HG02938 (cell line): ENCODE results near the gene NATD1.

Source experiments
- ATAC-seq: cut with Tn5 transposase; IDR thresholded peaks from one replicate; pipeline ENCODE4 v1.9.1; 2021; ENCODE audit warnings: mild to moderate bottlenecking, moderate library complexity; ENCODE audit not compliant: unreplicated experiment

Gene NATD1

DNA sequence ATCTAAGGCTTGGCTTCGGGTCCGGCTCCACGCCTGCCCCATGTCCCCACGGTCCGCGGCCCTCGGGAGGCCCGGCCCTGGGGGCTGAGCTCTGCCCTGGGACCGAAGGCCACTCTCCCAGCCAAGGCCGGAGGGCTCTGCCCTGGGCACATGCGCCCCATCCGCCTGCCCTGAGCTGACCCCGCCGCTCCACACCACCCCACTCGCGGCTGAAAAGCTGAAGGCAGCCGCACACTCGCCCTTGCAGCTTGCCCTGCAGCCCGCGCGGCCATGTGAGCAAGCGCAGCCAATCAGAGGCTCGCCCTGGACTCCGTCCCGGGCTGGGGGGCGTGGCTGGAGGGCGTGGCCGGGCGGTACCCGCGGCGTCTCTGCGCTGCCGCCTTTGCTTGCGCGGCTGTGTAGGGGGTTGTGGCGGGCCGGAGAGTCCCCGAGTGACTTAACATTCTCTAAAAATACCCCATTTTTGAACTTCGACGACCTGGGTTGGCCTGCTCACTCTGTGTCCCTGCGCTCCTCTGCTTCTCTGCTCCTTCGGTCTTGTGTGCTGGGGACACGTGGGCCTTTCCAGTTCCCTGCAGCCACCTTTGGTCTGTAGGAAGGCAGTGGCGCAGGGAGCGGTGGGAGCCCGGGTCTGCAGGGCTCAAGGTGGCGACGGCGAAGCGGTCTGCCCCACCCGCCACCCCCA lies 22.5 kb upstream of the NATD1 start:
- ATAC-seq: peak; percentile 85

DNA sequence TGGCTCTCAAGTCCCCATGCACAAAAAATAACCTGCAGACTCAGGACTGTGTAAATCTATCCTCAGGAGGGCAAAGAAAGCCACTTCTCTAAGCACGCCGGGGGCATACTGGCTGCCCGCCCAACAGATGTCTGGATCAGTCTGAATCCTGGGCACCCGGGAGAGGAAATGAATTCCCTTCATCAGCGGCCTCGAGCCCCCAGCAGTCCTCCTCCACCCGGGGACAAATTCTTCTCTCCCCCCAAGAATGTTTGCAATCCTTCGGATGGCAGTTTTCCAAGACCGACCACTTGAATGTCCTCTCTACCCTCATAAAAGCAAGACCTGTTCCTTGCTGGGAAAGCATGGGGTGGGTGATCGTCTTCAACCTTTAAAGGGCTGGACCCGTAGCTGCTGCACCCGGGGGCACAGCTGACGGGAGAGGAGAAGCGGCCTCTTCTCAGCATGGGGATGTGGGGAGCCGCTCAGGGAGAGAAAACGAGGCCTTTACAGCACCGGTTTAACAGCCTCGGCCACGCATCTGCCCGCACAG lies 21.9 kb upstream of the NATD1 start:
- ATAC-seq: peak; percentile 15

DNA sequence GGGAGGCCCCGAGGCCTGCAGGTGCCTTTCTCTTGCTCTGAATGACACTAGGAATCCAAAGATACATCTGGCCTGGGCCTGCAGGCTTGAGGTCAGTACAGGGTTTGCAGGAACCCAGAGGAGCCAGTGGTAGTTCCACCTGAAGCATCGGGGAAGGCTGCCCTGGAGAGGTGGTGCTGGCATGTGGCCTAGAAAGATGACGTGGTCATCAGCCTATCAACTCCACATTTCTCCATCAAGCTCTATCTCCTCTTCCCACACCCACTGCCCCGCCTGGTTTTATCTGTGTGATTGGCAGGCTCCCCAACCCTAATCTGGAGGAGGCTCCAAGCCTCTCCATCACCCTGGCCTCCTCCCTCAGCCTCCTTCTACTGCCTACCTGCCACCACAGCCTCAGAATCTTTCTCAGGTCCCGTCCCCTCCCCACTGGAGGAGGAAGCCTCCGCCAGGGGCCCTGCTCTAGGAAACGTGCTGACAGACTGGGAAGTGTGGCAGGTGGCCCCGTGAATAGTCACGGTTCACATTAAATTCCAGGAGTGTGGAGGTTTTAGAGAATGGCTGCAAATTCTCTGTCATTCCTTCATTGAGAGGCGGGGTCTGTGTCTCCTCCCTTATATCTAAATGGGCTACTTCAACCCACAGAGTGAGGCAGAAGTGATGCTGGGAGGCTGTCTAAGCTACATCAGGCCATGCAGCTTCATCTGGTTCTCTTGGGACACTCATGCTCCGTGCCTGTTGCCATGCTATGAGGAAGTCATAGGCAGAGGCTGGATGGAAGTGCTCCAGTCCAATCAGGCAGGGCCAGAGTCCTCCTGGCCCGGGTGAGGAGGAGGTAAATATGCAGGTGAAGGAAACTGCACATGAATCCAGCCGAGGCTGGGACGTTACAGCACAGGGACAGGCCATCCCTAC lies 19.9 kb upstream of the NATD1 start:
- no peak for ATAC-seq

DNA sequence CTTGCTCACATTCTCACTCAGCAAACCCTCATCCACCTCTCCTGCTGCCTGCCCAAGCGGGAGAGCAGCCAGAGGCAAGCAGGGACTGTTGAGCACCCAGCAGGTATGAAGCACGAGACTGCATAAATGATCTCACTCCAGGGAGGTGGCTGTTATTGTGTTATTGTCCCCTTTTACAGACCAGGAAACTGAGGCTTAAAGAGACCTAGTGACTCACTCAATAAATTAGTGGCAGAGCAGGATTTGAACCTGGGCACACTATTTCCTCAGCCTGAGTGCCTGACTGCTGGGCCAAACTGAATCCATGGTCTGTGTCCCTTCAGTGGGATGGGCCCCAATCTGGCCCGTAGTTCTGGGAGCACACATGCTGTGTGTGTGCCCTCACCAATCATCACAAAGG lies 19.0 kb upstream of the NATD1 start:
- ATAC-seq: no peak

DNA sequence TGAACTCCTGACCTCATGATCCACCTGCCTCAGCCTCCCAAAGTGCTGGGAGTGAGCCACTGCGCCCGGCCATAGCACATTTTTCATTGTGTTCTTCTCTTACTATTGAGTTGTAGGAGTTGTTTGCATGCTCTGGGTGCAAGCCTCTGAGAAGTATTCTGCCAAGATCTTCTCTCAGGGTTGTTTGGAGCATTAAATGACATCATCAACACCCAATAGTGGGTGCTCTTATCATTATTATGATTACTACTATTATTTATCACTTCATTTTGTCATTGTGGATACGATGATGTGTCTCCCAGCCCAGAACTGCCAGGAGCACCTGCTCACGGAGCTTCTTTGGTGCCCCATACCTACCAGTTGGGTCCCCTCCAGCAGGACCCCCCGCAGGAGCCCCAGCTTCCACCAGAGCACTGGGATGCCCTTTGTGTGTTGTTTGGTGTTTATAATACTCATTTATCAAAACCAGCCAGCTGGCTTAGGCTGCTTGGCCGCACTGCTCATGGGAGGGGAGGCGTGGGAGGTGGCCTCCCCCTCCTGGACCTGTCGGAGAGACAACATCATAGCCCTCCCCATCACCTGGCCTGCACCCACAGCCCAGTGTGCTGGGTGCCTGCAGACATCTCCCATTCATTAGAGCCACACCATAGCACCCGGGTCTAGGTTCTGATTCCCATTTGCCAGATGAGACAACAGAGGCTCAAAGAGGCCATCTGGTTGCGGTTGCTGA lies 18.4 kb upstream of the NATD1 start:
- ATAC-seq: no peak

DNA sequence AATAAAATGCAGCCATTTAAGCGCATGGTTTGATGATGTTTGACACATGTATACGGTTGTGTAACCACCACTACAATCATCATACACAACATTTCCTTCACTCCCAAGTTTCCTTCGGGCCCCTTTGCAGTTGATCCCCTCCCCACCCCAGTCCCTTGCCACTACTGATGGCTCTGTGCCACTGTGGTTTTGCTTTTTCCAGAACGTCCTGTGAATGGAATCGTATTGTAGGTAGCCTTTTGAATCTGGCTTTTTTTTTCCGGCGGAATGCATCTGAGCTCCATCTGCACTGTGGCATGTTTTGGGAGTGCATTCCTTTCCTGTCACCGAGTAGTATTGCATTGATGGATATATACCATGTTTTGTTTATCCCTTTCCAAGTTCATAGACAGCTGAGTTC lies 16.2 kb upstream of the NATD1 start:
- ATAC-seq: no peak

DNA sequence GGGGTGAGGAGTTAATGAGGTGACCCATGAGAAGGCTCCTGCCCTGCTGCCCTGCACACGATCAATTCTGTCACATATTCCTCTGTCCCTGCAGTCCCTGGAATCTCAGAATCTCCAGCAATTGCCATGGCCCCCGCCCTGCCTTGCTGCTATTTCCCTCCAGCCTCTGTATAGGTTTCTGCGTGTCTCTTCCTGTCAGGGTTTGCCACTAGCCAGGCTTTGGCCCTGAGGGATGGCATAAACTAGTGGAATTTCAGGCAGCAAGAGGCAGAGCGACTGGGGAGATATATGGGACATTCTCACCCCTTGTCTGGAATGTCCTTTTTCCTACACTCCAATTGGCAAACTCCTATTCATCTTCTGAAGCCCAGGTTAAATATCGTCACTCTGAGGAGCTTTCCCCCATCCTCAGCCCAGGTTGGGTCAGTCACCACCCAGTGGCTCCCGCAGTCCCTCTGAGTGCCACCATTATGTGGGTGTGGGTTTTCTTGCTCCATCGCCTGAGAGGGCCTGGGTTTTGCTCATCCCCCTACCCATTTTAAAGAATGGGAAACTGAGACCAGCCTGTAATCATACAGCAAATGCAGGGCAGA lies 15.5 kb upstream of the NATD1 start:
- no peak for ATAC-seq

DNA sequence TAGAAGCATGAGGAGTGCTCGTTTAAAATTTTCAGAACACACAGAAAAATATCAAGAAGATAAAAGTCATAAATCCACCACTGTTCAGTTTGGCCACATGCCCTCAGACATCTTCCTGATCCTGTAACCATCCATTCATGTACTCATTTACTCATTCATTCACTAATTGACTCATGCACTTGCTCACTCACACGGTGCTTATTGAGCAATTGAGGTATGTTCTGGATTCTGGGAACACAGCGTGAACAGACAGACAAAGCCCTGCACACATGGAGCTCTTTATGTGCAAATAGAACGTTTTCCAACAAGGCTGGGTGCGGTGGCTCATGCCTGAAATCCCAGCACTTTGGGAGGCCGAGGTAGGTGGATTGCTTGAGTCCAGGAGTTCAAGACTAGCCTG lies 10.2 kb upstream of the NATD1 start:
- ATAC-seq: no peak

DNA sequence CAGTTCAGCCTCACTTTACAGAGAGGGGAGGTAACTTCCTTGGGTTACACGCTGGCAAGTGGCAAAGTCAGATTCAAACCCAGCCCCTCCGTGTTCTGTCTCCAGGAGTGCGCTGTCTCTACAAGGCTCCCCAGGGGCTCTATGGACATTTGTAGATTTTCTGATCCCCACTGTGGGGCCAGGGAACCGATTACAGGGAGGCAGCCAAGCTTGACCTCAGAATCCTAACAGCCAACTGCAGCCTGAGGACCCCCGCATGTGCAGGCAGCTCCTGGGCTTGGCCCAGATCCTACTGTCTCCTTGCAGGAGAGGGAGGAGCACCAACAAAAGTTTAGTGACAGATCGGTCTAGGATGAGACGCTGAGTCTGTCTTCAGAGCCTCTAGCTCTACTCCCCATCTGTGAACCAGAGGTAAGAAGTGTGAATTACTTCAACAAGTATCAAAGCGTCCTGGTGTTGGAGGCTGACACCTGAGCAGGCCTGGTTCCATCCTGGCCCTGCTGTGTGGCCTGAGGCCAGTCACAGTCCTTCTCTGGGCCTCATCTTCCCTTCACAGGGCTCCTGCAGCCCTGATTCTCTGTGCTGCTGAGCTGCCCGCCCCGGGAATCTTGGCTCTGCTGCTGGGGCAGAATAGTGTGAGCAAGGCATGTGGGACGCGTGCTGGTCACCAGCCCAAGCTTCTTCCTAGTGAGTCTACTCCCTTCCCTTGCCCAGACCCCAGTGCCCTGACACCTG lies 9.2 kb upstream of the NATD1 start:
- ATAC-seq: no peak

DNA sequence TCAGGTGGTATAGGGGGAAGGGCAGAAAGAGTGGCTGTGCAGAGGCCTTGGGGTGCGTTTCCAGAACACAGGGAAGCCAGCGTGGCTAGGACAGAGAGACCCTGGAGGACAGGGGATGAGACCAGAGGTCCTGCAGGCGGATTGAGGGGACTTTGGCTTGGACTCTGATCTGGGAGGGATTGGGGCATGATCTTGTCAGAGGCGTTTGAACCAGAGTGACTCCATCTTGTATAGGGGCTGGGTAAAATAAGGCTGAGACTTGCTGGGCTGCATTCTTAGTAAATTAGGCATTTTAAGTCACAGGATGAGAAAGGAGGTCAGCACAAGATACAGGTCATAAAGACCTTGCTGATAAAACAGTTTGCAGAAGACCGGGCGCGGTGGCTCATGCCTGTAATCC lies 5.4 kb upstream of the NATD1 start:
- ATAC-seq: no peak

DNA sequence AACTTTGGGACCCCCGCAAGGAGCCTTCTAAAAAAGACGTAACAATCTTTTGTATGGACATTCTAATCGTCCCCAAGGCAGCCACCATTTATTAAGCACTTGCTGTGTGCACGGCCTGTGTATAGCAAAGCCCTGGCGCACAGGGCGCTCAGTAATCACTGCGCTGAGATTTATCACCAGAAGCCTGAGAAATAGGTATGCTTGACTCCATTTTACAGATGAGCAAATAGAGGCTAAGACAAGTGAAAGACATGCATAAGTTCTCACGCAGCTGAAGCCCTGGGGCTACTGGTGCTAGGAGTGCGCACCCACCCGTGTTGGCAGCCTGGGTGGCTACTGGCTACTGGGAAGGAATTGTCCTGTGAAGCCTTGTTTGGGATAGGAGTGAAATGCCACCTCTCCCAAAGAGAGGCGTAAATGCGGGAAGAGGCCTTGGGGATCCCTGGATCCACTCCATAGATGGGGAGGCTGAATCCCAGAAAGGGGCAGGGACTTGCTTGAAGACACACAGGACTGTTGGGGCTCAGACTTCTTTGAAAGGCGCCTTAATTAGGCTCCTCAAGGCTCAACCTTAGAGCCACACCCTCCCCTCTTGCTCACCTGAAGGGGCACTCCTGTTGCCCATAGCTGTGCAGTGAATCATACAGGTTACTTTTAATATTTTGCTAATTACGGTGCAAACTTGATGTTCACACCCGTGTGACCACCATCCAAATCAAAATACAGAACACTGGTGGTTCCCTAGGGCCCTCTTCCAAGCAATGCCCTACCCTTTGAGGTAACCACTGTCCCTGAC lies 634 bp upstream of the NATD1 start:
- no peak for ATAC-seq

DNA sequence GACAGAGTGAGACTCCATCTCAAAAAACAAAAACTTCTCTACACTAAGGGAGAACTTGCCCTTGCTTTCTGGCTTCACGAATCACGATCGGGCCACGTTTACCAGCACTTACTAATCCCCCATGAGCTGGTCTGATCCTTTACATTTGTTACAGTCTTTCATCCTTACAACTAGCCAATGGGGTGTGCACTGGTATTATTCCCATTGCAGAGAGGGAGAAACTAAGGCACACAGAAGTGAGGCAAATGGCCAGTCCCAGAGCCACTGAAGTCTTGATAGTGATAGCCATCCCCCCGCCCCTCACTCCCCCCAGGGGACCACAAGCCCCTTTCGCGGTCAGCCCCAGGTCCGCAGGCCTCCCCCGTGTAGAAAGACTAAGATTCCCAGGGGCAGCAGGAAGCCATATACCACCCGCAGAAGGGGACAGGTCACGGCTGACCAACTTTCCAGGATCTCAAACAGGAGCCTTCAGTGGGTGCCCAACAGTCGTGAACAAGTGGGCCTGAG lies 868 bp downstream of the NATD1 start:
- ATAC-seq: no peak

DNA sequence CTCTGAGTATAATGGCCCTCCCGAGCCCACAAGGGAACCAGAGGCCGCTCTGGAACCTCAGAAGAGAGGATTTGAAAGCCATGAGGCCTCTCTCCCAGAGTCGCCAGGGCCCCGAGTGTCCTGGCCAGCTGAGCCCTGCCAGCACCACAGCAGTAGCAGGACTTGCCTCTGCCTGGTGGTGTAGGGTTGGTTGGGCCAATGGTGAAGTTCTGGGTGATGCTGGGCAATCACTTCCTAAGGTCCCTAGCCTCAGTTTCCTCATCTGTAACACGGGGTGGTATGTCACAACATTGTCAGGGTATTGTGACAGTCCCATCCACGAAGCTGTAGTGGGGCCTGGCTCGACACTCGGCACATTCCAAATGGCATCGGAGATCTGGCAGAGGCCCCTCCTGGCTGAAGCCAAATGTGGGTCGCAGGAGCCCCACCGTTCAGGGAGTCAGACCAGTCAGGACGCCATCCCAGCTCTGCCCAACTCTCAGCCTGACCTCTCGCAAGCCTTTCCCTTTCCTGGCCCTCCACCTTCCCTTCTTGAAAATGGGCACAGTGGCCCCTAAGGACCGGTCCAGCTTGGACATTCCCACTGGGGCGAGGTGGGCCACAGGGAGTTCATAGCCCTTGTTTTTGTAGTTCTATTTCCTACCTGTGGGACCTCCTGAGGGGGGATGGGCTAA lies 1.7 kb downstream of the NATD1 start:
- ATAC-seq: no peak

DNA sequence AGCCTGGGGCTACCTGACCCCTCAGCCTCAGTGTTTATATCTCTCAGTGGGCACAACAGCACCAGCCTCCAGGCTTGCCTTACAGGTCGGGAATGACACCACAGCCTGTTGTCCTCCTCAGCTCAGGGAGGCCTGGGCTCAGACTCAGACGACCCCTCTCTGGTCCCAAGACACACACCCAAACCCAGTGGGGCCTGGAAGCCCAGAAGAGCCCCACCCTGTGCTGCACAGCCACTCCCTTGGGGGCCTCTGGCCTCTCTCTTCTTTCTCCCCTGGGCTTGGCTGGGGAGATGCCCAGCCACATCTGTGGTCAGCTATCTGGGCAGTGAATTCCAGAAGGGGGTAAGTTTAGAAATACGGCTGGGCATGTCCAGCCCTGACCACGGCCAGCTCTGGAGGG lies 2.4 kb downstream of the NATD1 start:
- ATAC-seq: no peak

DNA sequence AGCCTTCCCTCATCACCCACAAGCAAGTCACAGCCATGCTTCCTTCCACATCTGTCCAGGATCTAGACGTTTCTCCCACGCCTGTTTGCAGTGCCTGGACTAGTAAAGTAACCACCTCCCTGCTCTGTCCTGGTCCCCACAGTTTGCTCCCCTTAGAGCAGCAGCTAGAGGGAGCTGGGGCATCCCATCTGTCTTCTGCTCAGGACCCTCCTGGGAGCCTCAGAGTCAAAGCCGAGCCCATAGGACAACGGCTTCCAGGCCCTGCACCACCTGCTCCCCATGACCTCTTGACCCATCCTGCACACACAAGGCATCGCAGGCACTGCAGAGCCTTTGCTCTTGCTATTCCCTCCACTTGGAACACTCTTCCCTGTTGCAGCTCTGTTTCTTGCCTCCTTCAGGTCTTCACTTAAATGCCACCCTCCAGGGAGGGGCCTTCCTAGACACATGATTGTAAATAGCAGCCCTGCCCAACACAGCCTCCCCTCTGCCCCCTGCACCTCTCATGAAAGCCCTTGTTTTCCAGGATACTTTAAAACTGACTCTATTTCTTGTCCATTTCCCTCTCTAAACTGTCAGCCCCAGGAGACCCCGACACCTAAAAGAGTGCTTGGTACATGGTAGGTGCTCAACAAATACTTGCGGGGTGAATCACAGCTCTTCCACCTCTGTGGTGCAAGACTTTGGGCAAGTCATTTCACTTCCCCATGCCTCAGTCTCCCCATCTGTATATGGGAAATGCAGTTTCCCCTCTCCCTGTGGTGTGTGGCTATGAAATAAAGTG lies 3.1 kb downstream of the NATD1 start:
- ATAC-seq: no peak

DNA sequence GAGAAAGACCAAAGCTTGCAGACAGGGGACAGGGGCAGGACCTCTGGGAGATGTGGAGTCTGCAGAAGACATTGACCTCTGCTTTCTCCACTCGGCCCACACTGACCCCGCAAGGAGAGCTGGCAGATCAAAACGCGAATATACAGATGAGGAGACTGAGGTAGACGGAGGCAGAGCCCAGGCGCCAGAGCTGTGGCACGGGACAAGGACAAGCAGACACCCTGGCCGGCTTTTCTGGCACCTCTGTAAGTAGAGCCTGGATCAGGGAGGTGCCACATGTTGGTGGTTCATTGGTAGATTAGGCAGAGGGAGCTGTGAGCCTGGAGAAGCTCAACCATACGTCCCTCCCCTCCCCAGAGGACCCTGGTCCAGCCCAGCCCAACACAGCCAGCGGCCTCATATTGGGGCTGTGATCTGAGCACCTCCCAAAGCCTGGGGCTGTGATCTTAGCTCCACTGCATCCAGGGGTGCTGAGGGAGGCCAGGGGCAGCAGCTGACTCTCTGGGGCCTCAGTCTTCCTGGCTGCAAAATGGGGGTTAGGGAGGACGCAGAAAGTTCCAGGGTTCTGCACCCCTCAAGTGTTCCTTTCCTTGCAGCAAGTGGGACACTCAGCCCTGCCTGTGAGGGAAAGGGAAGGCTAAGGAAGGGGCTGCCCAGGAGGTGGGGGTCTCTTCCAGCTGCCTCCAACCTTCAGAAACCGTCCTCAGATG lies 4.0 kb downstream of the NATD1 start:
- no peak for ATAC-seq

DNA sequence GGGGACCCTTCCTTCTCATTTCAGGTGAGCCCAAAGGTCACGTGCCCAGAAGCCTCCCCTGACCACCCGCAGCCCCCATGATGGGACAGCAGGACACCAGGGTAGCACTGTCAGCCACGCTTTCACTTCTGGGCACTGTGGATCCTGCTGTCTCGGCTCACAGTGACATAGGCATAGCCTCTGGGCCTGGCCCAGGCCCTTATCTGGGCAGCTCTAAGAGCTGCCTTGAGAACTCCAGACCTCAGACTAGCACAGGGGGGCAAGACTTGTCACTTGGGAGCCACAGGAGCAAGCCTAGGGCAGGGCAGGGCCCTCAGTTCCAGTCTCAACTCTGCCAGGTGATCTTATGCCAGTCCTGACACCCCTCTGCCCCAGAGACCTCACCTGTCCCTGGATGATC lies 4.7 kb downstream of the NATD1 start:
- ATAC-seq: no peak
